GM18498 (cell line): ENCODE results near the gene ZNF366.

ENCODE experiments used
- ATAC-seq: cut with Tn5 transposase; IDR thresholded peaks from one replicate; pipeline ENCODE4 v1.9.1; 2021; ENCODE audit warnings: mild to moderate bottlenecking, moderate library complexity; ENCODE audit not compliant: unreplicated experiment

The ZNF366 gene

DNA sequence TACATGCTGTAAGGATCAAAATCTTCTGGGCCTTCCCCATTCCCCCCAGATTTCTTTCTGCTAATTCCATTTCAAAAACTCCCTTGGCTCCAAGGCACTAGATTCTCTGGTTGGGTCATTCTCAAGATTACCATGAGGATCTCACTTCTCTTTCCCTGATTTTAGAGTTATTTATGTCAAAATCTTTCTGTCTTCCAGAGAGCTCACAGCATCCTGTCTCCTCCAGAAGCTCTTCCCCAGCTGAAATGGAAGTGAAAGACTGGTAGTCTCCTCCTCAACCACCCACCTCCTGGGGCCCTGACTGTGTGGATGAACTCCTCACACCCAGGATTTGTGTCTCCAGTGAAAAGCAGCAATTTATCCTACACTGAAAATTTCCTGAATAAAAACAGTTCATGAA, 11.9 kb upstream of the ZNF366 start:
- ATAC-seq = no peak

DNA sequence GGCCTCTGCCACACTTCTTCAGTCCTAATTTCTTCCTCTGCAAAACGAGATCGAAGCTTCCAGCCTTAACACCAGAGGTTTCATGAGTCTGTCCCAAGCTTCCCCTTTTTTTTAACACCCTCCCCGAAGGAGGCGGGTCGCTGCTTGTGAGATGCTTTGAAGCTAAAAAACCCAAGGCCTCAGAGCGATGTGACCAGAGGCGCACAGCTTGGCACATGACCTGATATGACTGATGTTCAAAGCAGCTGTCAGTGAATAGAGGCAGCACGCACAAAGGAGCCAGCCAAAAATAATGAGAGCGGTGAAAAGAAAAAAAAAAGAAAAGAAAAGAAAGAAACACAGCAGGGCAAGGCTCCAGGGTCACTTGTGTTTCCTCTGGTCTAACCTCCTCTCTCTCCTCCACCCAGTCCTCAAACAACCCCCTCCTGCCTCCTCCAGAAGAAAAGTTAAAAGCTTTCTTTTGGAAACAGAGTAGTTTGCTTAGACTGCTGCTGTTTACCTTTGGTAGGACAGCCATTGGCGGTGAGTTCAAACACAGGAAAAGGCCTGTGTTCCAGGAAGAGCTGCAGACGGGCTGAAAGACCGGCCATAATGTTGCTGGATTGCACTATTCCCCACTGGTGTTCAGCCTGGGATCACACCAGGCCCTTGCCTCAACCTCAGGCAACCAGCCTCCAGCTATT, 10.9 kb upstream of the ZNF366 start:
- no peak for ATAC-seq

DNA sequence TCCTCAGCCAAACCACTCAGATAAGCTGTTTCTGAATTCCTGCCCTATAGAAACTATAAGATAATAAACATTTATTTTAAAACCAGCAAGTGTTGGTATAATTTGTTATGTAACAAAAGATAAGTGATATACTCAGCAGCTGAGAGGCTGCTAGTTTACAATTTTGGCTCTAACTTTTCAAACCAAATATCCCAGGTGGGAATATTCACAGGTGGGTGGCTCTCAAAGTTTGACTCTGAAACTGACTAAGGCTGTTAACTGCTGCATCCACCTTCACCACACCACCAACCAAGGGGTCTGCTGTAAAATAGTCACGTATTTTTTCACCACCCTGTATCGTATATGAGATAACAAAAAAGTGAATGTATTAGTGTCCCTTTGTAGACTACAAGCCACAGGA, 9.7 kb upstream of the ZNF366 start:
- no peak for ATAC-seq

DNA sequence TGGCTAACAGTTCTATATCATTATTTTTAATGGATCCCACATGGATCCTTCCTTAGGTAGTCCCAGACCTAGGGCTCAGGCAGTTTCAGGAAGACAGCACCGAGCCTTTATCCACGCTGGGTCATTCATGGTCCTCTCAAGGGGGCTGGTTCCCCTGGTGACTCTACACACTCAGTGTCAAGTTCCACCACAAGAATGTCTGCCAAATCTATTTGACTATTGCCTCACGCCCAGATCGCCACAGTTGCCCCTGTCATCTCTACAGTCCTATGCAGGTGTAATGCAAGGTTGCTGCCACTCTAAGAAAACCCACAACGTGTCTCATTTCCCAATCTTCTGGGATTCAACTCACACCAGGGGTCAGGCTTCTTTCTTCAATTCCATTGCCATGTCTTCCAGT, 8.0 kb upstream of the ZNF366 start:
- no peak for ATAC-seq

DNA sequence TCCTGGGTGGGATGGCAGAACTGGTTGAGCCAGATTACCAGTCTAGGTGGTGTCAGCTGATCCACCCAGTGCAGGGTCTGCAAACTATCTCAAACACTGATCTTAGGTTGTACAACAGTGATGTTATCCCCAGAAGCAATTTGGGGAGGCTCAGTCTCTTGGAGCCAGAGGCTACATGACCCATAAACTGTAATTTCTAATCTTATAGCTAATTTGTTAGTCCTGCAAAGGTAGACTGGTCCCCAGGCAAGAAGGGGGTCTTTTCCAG, 5.3 kb upstream of the ZNF366 start:
- no peak for ATAC-seq

DNA sequence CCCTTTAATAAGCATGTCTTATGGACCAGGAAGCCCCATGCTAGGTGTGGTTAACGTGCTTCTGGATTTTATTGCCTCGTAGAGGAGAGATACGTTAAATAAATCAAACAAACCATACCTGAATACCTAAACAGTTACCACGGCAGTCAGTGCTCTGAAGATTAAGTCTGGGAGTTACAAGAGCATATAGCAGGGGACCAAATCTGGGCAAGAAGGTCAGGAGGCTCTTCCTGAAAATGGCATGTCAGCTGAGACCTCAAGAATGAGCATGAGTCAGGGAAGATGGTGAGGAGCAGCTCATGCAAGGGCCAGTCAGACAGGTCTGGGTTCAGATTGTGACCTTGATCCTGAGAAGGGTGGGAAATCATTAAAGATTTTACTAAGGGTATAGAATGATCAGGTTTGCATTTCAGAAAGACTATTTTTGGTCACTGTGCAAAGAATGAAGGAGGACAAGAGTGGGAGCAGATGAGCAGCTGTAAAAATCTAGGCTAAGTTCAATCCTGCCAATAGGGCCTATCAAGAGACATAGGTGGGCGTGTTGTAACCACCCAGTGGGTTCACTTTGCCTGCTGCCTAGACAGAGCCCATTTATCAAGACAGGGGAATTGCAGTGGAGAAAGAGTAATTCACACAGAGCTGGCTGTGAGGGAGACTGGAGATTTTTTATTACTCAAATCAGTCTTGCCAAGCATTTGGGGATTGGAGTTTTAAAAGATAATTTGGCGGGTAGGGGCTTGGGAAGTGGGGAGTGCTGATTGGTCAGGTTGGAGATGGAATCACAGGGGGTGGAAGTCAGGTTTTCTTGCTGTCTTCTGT, 4.8 kb upstream of the ZNF366 start:
- ATAC-seq = no peak

DNA sequence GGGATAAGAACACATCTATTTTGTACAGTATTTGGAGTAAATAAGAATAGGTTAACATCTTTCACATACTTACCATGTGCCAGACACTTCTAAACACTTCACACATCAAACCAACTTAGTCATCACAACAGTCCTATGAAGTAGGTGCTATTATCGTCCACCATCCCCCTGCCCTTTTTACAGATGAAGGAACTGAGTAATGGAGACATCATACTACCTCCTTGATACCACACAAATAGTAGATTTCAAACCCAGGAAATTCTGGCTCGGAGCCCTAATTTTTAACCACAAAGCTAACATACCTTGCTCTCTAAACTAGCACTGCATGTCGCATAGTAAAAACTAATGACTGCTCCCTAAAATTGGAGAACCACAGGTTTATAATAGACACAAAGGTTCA, 4.2 kb upstream of the ZNF366 start:
- no peak for ATAC-seq

DNA sequence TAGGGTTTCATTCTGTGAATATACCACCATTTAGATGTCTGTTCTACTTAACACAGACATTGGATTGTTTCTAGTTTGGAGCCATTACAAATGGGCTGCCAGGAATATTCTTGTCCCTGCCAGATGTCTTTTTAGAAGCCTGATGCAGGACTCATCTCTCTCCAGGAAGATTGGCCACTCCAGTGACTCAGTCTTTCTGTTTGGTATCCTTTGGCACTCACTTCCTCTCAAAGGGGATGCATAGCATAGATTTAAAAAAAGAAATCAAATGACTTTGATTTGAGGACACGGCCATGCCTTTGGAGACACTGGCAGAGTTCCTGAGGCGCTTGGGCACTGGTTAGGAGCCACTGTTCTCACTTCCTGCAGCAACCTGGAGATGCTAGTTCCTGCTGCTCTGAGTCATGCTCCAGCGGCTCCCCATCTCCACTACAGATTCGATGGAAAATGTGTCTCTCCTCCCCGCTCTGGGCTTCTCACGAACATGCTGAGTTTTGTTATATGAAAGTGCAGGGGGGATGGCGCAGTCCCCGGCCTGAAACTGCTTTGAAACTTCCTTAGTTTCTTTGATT, 3.5 kb upstream of the ZNF366 start:
- no peak for ATAC-seq

DNA sequence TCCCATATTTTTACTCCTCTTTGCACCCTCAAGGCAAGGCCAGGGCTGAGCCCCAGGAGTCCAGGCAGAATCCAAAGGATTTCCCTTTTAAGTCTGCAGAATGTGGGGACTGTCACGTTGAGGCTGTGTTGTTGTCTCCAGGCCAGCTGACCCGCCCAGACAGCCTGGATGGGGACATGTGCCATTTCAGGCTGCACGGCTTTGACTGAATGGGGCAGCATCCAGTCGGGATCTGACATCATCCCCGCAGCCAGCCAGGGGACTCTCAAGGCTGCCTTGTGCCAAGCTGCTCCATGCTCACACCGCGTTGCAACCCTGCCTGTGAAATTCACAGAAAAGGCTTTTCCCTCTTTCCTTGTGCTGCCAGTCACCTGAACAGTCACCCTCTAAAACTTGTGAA, 2.2 kb upstream of the ZNF366 start:
- no peak for ATAC-seq

DNA sequence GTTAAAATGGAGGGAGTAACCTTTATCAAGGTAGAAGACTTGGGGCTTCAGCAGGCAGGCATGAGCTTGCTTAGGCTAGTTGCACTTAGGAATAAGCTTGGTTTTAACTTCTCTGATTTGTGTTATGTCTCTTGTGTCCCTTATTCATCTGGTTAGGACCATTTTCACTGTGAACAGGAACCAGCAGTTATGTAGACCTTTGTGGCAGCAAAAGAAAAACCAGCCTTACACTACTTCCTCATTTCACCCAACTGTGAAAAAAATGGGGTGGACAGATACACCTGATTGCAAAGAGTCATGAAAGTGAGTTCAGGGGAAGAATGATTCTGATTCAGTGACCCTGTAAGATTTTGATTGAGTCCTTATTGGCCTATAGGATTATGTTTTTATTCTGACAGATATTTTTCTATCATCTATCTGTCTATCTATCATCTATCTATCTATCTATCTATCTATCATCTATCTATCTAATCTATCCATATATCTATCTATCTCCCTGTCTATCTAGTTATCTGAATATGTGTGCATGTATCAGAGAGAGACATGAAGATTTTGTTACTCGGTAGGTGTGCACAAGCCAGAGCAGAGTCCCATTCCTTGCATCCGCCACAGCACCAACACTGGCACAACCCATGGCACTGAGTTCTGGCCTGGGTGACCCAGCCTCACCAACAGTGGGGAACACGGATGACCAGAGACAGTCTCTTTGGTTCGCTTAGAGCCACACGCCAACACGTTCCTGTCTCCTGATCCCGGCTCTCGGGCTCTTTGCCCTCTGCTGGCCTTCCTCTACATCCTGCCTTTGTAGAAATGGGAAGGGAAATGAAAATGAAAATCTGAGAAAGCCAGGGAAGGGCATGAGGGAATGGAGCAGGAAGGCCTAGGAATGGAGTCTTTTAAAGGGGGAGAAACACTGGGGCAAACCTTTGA, 1.3 kb upstream of the ZNF366 start:
- ATAC-seq = peak; percentile 98

DNA sequence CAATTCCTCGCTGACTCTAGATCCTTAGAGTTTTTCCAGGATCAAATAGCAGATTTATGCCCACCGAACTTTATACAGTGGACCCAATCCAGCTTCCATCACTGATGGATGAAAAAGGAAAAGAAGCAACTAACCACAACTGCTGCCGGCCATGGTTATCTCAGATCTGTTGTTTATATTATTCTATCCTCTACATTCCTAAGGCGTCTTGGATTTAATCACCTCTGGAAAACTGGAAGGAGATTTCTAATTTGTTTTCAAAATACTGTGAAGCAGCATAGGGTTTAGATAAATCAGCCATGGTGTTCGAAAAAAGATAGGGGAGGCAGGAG, 663 bp upstream of the ZNF366 start:
- ATAC-seq = no peak

DNA sequence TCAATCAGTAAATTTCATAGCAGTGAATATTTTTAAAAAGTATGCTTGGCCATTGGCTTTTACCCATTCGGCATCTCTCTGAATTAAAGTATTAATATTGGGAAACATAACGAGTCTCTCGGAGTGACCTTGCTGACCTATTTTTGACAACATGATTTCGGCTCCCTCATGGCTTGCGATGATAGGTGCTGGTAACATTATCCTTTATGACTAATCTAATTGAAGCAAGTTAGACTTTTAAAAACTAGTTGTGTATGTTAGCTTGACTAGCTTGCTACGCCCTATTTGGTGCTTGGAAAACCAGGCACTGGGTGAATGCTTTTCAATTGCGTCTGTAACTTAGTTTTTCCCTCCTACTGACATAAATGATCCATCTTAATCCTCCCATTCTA, 1.1 kb downstream of the ZNF366 start:
- no peak for ATAC-seq

DNA sequence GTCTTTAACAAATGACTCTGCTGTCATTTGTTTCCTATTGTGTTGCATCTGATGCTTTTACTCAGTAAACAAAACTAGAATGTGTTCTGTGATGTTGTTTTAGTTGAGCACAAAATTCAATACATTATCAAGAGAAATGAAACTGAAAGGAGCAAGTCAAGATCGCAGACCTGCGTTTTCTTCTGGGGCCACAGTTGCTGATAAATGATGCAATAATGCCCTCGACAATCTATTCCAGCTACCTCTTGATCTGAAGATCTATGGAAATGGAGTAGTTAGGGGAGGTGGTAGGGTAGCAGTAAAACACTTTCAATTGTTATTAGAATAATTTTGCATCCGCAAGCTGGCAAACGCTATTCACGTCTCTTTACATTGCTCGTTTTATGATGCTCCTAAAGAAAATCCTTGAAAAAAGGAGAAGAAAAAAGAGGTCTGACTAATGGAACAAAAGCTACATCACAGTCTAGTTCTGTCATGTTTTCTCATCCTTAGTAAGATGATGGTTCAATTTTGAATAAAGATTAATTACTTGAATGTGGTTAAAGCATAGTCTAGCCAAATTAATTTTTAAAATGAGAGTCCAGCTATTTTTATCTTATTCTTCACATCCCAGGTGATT, 1.6 kb downstream of the ZNF366 start:
- ATAC-seq = no peak

DNA sequence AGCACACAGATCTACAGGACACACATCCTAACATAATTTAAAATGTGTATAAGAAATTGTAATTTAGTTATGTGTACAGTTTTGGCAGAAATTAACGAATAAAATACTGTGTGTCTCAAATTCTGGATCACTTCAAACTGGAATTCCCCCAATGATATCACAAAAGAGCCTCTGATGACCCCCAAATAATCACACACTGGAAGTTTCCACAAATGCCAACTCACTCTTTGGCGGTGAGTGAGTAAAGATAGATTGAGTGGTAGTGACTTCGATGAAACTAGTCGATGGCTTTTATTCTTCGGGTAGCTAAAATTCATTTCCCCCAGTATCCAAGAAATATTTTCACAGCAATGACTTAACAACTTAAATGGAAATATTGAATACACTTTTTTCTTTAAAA, 2.2 kb downstream of the ZNF366 start:
- no peak for ATAC-seq

DNA sequence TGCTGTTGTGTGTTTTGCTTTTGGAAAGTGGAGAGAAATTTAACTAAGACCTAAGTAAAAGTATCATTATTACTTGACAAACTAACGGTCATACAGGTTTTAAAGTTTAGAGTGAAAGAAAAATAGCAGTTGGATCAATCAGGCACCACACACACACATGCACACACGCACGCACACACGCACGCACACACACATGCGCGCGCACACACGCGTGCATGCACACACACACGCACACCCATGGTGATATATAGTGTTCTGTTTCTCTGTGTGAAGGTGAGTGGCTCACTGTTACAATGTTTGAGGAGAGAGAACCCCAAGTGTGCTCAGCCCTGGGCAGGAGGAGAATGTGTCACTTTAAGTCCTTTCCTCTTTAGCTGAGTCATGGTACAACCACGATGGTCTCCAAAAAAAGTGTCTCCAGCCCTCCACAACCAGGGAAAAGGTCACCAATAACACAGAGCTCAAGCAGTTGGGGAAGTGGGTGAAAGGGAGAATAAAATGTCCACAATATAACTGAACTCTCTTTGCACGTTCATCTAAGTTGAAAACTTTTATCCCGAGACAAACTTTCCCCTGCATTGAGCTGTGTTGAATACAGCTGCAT, 3.2 kb downstream of the ZNF366 start:
- ATAC-seq = no peak

DNA sequence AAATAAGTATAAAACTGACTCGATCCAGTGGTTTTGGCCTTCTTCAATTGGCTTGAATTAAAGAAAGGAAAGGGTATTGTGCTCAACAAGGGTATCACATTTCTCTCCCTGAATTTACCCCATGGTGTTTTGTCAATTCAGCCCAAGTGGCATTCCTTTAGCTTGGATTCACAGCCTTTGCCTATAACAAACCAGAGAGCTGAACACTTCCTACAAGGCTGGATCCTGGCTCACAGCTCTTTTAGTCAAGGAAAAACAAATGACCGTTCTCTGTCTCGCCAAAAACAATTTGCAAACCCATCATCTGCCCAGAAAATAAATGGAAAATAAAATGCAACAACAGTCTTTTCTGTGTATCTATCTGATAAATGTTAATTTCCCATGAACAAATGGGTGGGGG, 5.7 kb downstream of the ZNF366 start:
- no peak for ATAC-seq

DNA sequence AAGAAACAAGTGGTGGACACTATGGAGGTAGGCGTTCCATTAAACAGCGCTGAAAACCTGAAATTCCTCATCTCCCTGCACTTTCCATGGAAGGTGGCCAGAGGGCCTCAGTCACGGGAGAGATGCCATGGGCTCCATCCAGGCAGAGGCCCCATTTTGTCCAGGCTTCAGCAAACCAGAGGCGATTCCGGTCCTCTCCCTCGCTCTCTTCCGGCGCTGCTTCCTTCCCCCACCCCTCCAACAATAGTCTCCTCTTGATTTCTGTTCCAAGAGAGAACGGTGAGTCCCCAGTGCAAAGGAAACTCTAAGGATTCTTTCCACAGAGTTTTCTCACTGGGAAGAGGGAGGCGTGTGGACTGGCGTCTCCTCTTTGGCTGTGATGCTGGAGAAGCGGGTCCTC, 7.5 kb downstream of the ZNF366 start:
- no peak for ATAC-seq

DNA sequence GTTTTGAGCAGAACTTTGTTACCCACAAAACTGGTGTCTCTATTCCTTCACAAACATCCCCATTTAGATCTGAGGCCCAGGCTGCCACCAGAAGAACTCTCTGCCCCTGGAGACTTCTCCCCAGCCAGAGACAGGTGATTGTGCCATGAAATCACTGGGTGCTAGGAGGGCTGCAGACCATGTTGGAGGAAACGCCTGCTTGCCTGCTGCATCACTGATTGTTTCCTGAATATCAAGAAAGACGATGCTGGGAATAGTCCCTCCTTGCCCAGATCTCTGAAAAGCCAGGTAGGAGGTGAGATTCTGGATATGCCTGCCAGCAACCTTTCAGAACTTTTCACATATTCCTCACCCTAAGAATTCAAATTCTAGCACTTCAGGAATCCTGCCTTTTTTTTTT, 8.1 kb downstream of the ZNF366 start:
- ATAC-seq = no peak

DNA sequence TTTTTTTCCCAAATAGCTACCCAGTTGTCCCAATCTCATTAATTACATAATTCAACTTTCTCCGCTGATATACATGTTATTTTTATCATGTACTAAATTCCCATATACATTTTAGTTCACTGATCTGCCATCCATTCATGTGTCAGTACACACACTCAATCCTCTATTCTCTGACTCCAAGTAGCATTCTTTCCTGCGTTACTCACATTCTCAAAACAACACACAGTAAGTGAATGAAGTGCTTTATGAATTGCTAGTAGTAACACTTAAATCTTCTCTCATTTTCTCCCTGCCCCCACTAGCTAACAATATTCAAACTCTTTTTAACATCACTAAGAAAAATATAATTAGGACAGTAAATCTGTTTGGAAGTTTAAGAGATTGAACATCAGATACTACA, 8.9 kb downstream of the ZNF366 start:
- no peak for ATAC-seq

DNA sequence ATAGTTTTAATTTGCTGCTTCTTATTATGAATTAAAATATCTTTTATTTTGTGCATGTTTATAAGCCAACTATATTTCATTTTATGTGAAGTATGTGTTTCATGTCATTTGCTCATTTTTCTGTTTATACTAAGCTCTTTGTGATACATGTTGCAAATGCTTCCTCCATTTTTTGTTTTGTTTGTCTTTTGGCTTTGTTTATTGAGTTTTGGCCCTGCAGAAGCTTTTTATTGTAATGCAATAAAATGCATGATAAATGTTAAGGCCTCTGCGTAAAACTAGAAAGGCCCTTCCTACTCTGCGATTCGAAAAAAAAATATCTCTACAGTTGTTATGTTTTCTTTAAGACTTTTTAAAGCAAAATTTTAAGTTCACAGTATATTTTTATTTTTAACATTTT, 9.4 kb downstream of the ZNF366 start:
- no peak for ATAC-seq

DNA sequence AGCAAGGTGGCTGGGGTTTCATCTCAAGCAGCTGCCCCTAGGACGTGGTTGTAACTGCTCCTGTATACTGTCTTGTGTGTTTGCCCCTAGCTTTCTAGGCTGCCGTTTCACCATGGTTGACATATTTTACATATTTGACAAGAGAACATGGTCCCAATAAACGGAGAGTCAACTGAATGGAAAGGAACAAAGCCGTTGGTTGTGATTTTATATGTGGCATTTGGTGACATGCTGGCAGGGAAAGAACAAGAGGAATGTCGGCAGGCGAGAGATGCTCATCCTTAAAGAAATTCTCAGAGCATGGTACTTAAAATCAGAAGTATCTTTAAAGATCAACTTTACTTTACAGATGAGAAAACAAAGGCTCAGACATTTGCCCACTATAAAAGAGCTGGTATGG, 11.8 kb downstream of the ZNF366 start:
- no peak for ATAC-seq
